K562 (cell line): ENCODE results near the gene HMGN1. TPM values are rescaled to one million over a fixed set of nuclear protein-coding genes. Genes with fewer than 3 reads are reported as not detected.

Experiments used
- CHD2 ChIP-seq: IDR thresholded peaks from 2 replicates; pipeline ENCODE4 v1.6.1; 2011; ENCODE audit warnings: low read depth, low read length
- MAZ ChIP-seq, 2 experiments: fragments of 450-650 bp in 1 of 2; sonication (generic) in 1 of 2; formaldehyde crosslinking; IDR thresholded peaks in 1 of 2; conservative IDR thresholded peaks in 1 of 2; 2 replicates each; pipeline versions ENCODE4 v1.4.0 to v1.5.0; 2020; ENCODE audit warnings: mild to moderate bottlenecking in 1 of 2, missing genetic modification reagents in 1 of 2
- MBD2 ChIP-seq: sonication (generic); IDR thresholded peaks from 2 replicates; pipeline ENCODE4 v1.6.1; 2016; ENCODE audit warnings: low read depth, borderline replicate concordance
- RB1 ChIP-seq: fragments of 450-650 bp; IDR thresholded peaks from 2 replicates; pipeline ENCODE4 v1.6.1; 2017; ENCODE audit warnings: low read depth, mild to moderate bottlenecking
- TRIM25 ChIP-seq: fragments of 450-650 bp; IDR thresholded peaks from 2 replicates; pipeline ENCODE4 v1.7.0; 2016; ENCODE audit warnings: borderline replicate concordance
- polyA plus RNA-seq, 8 experiments: library from polyadenylated mRNA; depleted of rRNA in 4 of 8; stranded (reverse) in 5 of 8; unstranded in 3 of 8; fragments of >200 nt; fragmentation: Nextera tagmentation in 2 of 8; fragmentation: Illumina TruSeq in 1 of 8; extraction: Ambion mirVana in 2 of 8; extraction: Trizol in 1 of 8; gene quantifications; 2 replicates each; pipeline versions ENCODE4 v1.2.1 to v1.2.3, GENCODE V29; 2011 to 2014; ENCODE audit warnings: inconsistent platforms in 1 of 8, missing spikeins in 1 of 8
- total RNA-seq, 7 experiments: library from RNA; depleted of rRNA in 6 of 7; stranded (reverse); fragments of >200 nt in 6 of 7; fragmentation: Illumina TruSeq in 2 of 7; extraction: Trizol in 2 of 7; gene quantifications; 2 replicates each; pipeline versions ENCODE4 v1.2.1 to v1.2.3, GENCODE V29; 2011 to 2021; ENCODE audit warnings: low replicate concordance in 1 of 7
- TF ChIP-seq, protein P1 (sequence below), 2 experiments: IDR thresholded peaks in 1 of 2; conservative IDR thresholded peaks in 1 of 2; 2 replicates each; pipeline ENCODE4 v1.6.1; 2016; ENCODE audit warnings: low read depth in 2 of 2, mild to moderate bottlenecking in 1 of 2, missing compliant biosample characterization in 1 of 2, missing genetic modification characterization in 1 of 2, moderate library complexity in 1 of 2
- TF ChIP-seq, protein P2 (sequence below), 2 experiments: fragments of 450-650 bp; conservative IDR thresholded peaks; 2 replicates each; pipeline ENCODE4 v1.6.1; 2017; ENCODE audit warnings: mild to moderate bottlenecking in 2 of 2, moderate library complexity in 2 of 2

Gene HMGN1
- total and polyA plus RNA-seq, 9 of the 15 experiments (the other 6 are each of a cell fraction or from before 2014, with no cell fraction given) = 124 to 626 (median 498) TPM

DNA sequence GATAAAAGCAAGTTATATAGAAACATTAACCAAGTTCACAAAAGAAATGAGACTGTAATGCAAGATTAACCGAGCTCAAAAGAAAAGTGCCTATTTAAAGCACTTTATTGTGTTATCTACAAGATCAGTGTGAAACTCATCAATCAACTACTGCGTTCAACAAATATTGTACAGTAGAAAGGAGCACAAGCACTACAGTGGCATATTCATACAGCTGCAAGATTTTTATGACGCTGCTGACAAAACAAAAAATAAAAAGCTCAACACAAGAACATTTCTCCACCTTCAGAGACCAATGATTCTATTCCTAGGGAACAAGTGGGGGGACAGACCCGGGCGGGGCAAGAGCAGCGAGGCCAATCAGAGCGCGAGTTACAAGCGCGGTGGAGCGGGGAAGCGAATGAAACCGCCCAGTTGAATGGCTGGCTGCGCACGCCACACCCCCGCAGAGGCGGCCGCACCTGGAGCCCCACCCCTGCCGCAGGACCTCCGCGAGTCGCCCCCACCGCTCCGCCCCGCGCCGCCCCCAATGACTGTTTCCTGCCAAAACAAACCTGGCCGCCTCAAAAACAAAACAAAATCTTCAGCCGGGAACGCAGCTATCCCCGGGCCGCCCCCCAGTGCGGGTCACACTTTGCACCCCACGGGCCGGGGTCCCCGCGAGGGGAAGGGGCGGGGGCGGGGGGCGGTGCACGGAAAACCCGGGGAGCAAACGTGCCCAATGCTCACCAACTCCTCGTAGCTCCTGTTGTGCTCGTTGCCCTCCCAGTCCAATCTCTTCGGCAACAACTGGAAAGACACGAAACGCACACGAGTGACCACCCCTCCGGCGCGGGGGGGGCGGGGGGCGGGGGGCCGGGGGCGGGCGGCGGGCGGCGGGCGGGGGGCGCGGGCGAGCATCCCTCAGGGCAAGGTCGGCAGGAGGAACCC lies 36.5 kb downstream of the HMGN1 start (continued):
- TF ChIP-seq, protein P1, sequence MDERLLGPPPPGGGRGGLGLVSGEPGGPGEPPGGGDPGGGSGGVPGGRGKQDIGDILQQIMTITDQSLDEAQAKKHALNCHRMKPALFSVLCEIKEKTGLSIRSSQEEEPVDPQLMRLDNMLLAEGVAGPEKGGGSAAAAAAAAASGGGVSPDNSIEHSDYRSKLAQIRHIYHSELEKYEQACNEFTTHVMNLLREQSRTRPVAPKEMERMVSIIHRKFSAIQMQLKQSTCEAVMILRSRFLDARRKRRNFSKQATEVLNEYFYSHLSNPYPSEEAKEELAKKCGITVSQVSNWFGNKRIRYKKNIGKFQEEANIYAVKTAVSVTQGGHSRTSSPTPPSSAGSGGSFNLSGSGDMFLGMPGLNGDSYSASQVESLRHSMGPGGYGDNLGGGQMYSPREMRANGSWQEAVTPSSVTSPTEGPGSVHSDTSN (CRISPR knock-in tag; IDR thresholded peaks at IDR 0.05; ENCODE audit: low read depth) = no peak
- TF ChIP-seq, protein P1 (tag; conservative IDR thresholded peaks at IDR 0.05; ENCODE audit: low read depth) = peak; percentile 91
- TF ChIP-seq RB1 (peak; percentile 41; the same call in 1 of the 2 replicates), MAZ (CRISPR knock-in tag; conservative IDR thresholded peaks at IDR 0.05 in 1 of 2, IDR thresholded peaks at IDR 0.05 in 1 of 2) (peak; percentile 88 to 98), MBD2 (peak; percentile 90), TRIM25 (peak; percentile 85; the same call in 1 of the 2 replicates), CHD2 (peak; percentile 77)
- TF ChIP-seq, protein P2, sequence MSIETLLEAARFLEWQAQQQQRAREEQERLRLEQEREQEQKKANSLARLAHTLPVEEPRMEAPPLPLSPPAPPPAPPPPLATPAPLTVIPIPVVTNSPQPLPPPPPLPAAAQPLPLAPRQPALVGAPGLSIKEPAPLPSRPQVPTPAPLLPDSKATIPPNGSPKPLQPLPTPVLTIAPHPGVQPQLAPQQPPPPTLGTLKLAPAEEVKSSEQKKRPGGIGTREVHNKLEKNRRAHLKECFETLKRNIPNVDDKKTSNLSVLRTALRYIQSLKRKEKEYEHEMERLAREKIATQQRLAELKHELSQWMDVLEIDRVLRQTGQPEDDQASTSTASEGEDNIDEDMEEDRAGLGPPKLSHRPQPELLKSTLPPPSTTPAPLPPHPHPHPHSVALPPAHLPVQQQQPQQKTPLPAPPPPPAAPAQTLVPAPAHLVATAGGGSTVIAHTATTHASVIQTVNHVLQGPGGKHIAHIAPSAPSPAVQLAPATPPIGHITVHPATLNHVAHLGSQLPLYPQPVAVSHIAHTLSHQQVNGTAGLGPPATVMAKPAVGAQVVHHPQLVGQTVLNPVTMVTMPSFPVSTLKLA (conservative IDR thresholded peaks at IDR 0.05) = peak; percentile 27 to 65; a peak in 3 of 4 replicates
